HepG2 (cell line): ENCODE results near the gene RNF4. TPM values are rescaled to one million over a fixed set of nuclear protein-coding genes. Genes with fewer than 3 reads are reported as not detected.

Source experiments
- FOXK1 ChIP-seq: sonication (generic); formaldehyde crosslinking; IDR thresholded peaks from 2 replicates; pipeline ENCODE4 v1.4.0; 2020; ENCODE audit warnings: low read depth, missing genetic modification reagents, borderline replicate concordance
- HES4 ChIP-seq: sonication (generic); formaldehyde crosslinking; IDR thresholded peaks from 2 replicates; pipeline ENCODE4 v1.9.0; 2021; ENCODE audit warnings: mild to moderate bottlenecking, missing genetic modification reagents, borderline replicate concordance
- MTF2 ChIP-seq: sonication (generic); formaldehyde crosslinking; IDR thresholded peaks from 2 replicates; pipeline ENCODE4 v1.5.0; 2020; ENCODE audit warnings: missing genetic modification reagents, borderline replicate concordance
- PAF1 ChIP-seq: IDR thresholded peaks from 2 replicates; pipeline ENCODE4 v1.6.1; 2016; ENCODE audit warnings: missing genetic modification reagents, missing compliant biosample characterization
- RBM22 ChIP-seq: fragments of 200-400 bp; formaldehyde crosslinking; optimal IDR thresholded peaks from 2 replicates; pipeline ENCODE3; 2017; ENCODE audit warnings: mild to moderate bottlenecking, low read length, moderate library complexity
- TCF7L2 ChIP-seq: IDR thresholded peaks from 2 replicates; pipeline ENCODE4 v1.6.1; 2011; ENCODE audit warnings: mild to moderate bottlenecking, low read depth, low read length, moderate library complexity
- TOE1 ChIP-seq: sonication (generic); formaldehyde crosslinking; IDR thresholded peaks from 2 replicates; pipeline ENCODE4 v1.4.0; 2020; ENCODE audit warnings: mild to moderate bottlenecking, missing genetic modification reagents
- YEATS2 ChIP-seq: sonication (generic); formaldehyde crosslinking; IDR thresholded peaks from 2 replicates; pipeline ENCODE4 v1.4.0; 2020; ENCODE audit warnings: missing genetic modification reagents, borderline replicate concordance
- ZFP37 ChIP-seq: sonication (generic); formaldehyde crosslinking; IDR thresholded peaks from 2 replicates; pipeline ENCODE4 v1.4.0; 2020; ENCODE audit warnings: missing genetic modification reagents, borderline replicate concordance
- ZIK1 ChIP-seq: sonication (generic); formaldehyde crosslinking; IDR thresholded peaks from 2 replicates; pipeline ENCODE4 v1.5.0; 2020; ENCODE audit warnings: mild to moderate bottlenecking, low read depth, missing genetic modification reagents, borderline replicate concordance
- ZMAT3 ChIP-seq: sonication (generic); formaldehyde crosslinking; conservative IDR thresholded peaks from 2 replicates; pipeline ENCODE4 v1.7.0; 2021; ENCODE audit warnings: missing genetic modification reagents
- ZNF501 ChIP-seq: sonication (generic); formaldehyde crosslinking; IDR thresholded peaks from 2 replicates; pipeline ENCODE4 v1.5.1; 2020; ENCODE audit warnings: mild to moderate bottlenecking, moderate library complexity, missing genetic modification reagents
- ZNF598 ChIP-seq: sonication (generic); formaldehyde crosslinking; IDR thresholded peaks from 2 replicates; pipeline ENCODE4 v1.5.1; 2020; ENCODE audit warnings: mild to moderate bottlenecking, missing genetic modification reagents, borderline replicate concordance
- ZNF772 ChIP-seq: sonication (generic); formaldehyde crosslinking; IDR thresholded peaks from 2 replicates; pipeline ENCODE4 v1.5.0; 2020; ENCODE audit warnings: mild to moderate bottlenecking, missing genetic modification reagents
- polyA plus RNA-seq, 8 experiments: library from polyadenylated mRNA; depleted of rRNA in 3 of 8; stranded (reverse) in 7 of 8; unstranded in 1 of 8; fragments of >200 nt; fragmentation: Illumina TruSeq in 4 of 8; extraction: Trizol in 4 of 8; gene quantifications; 2 replicates each; pipeline versions ENCODE4 v1.2.1 to v1.2.3, GENCODE V29; 2011 to 2016; ENCODE audit warnings: low read depth in 4 of 8, missing spikeins in 1 of 8, mixed read lengths in 1 of 8; ENCODE audit not compliant: insufficient read depth in 1 of 8
- total RNA-seq, 5 experiments: library from RNA; depleted of rRNA; stranded (reverse); fragments of >200 nt; fragmentation: Illumina TruSeq; extraction: Trizol; gene quantifications; 2 replicates each; pipeline ENCODE4 v1.2.3, GENCODE V29; 2016; ENCODE audit warnings: low read depth in 1 of 5
- TF ChIP-seq, protein P1 (sequence below): sonication (generic); formaldehyde crosslinking; IDR thresholded peaks from 2 replicates; pipeline ENCODE4 v1.4.0; 2020; ENCODE audit warnings: low read depth, mild to moderate bottlenecking, missing genetic modification reagents
- TF ChIP-seq, protein P2 (sequence below): sonication (generic); formaldehyde crosslinking; IDR thresholded peaks from 2 replicates; pipeline ENCODE4 v1.4.0; 2020; ENCODE audit warnings: missing genetic modification reagents
- TF ChIP-seq, protein P3 (sequence below), 2 experiments: sonication (generic) in 1 of 2; formaldehyde crosslinking in 1 of 2; IDR thresholded peaks; 2 replicates each; pipeline versions ENCODE4 v1.4.0 to v1.6.1; 2018 to 2020; ENCODE audit warnings: missing genetic modification reagents in 2 of 2, borderline replicate concordance in 1 of 2, low read depth in 1 of 2, mild to moderate bottlenecking in 1 of 2, missing biosample characterization in 1 of 2
- TF ChIP-seq, protein P4 (sequence below): sonication (generic); formaldehyde crosslinking; IDR thresholded peaks from 2 replicates; pipeline ENCODE4 v1.4.0; 2020; ENCODE audit warnings: missing genetic modification reagents, borderline replicate concordance

RNF4 gene
- total and polyA plus RNA-seq, 2 of the 13 experiments (the other 11 are each of a cell fraction or from before 2014, with no cell fraction given) = 38.1 to 45.1 TPM

DNA sequence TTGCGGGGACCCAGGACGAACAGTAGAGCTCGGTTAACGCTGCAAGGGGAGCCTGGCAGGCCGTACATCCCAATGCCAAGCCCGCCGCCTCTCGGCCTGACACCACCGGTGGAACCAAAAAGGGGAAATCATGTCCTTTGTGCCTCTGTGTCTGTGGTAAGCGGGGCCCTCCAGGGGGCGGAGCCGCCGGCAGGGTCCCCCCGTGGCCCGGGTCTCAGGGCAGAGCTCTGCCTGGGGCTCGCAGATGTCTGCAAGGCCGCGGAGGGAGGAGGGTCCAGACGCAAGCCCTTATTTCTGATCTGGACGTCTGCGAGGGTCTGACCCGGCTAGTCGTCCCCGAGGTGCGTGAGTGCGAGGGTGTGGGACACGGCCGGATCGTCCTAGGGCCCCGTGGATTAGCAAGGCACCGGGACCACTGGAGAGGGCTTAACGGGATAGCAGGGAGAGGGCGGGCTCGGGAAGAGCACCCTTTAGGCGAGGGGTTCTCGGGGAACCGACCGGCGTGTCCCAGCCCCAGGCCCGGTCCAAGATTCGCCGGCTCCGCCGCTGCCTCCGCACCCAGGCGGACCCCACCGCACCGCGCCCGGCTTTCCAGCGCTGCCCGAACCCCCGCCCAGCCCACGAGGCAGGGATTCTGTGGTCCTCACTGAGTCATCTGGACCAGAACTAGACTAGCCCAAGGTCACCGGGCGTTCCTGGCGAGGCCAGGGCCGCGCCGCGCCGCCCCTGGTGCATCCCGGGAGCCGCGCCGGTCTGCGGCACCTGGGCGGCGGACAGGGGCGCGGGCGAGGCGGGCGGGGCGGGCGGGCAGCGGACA lies 66.7 kb downstream of the RNF4 start (continued):
- TF ChIP-seq, protein P1, sequence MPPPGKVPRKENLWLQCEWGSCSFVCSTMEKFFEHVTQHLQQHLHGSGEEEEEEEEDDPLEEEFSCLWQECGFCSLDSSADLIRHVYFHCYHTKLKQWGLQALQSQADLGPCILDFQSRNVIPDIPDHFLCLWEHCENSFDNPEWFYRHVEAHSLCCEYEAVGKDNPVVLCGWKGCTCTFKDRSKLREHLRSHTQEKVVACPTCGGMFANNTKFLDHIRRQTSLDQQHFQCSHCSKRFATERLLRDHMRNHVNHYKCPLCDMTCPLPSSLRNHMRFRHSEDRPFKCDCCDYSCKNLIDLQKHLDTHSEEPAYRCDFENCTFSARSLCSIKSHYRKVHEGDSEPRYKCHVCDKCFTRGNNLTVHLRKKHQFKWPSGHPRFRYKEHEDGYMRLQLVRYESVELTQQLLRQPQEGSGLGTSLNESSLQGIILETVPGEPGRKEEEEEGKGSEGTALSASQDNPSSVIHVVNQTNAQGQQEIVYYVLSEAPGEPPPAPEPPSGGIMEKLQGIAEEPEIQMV (CRISPR knock-in tag) = peak; percentile 10; the same call in 1 of the 2 replicates
- TF ChIP-seq, protein P2, sequence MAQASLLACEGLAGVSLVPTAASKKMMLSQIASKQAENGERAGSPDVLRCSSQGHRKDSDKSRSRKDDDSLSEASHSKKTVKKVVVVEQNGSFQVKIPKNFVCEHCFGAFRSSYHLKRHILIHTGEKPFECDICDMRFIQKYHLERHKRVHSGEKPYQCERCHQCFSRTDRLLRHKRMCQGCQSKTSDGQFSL (CRISPR knock-in tag) = no peak
- TF ChIP-seq, protein P3, sequence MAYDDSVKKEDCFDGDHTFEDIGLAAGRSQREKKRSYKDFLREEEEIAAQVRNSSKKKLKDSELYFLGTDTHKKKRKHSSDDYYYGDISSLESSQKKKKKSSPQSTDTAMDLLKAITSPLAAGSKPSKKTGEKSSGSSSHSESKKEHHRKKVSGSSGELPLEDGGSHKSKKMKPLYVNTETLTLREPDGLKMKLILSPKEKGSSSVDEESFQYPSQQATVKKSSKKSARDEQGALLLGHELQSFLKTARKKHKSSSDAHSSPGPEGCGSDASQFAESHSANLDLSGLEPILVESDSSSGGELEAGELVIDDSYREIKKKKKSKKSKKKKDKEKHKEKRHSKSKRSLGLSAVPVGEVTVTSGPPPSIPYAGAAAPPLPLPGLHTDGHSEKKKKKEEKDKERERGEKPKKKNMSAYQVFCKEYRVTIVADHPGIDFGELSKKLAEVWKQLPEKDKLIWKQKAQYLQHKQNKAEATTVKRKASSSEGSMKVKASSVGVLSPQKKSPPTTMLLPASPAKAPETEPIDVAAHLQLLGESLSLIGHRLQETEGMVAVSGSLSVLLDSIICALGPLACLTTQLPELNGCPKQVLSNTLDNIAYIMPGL (CRISPR knock-in tag; IDR thresholded peaks at IDR 0.05; ENCODE audit: borderline replicate concordance in 1 of 2, low read depth in 1 of 2) = peak; percentile 13 to 42; a peak in 2 of 4 replicates
- TF ChIP-seq ZIK1 (CRISPR knock-in tag) = no peak
- 0 out of 2 replicates have a peak, but pooled peaks have one; percentile 30 for TF ChIP-seq MTF2 (CRISPR knock-in tag)
- TF ChIP-seq ZMAT3 (CRISPR knock-in tag) = peak; percentile 72; the same call in 1 of the 2 replicates
- TF ChIP-seq FOXK1 (CRISPR knock-in tag) = 0 out of 2 replicates have a peak, but pooled peaks have one; percentile 12
- TF ChIP-seq TOE1 (CRISPR knock-in tag) = no peak
- peak; percentile 26; the same call in 1 of the 2 replicates for TF ChIP-seq ZFP37 (CRISPR knock-in tag)
- no peak for TF ChIP-seq RBM22
- TF ChIP-seq, protein P4, sequence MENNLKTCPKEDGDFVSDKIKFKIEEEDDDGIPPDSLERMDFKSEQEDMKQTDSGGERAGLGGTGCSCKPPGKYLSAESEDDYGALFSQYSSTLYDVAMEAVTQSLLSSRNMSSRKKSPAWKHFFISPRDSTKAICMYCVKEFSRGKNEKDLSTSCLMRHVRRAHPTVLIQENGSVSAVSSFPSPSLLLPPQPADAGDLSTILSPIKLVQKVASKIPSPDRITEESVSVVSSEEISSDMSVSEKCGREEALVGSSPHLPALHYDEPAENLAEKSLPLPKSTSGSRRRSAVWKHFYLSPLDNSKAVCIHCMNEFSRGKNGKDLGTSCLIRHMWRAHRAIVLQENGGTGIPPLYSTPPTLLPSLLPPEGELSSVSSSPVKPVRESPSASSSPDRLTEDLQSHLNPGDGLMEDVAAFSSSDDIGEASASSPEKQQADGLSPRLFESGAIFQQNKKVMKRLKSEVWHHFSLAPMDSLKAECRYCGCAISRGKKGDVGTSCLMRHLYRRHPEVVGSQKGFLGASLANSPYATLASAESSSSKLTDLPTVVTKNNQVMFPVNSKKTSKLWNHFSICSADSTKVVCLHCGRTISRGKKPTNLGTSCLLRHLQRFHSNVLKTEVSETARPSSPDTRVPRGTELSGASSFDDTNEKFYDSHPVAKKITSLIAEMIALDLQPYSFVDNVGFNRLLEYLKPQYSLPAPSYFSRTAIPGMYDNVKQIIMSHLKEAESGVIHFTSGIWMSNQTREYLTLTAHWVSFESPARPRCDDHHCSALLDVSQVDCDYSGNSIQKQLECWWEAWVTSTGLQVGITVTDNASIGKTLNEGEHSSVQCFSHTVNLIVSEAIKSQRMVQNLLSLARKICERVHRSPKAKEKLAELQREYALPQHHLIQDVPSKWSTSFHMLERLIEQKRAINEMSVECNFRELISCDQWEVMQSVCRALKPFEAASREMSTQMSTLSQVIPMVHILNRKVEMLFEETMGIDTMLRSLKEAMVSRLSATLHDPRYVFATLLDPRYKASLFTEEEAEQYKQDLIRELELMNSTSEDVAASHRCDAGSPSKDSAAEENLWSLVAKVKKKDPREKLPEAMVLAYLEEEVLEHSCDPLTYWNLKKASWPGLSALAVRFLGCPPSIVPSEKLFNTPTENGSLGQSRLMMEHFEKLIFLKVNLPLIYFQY (CRISPR knock-in tag) = peak; percentile 16; the same call in 1 of the 2 replicates
- TF ChIP-seq ZNF501 (CRISPR knock-in tag) = peak; percentile 70; the same call in 1 of the 2 replicates
- TF ChIP-seq PAF1 (CRISPR knock-in tag) = no peak
- no peak for TF ChIP-seq YEATS2 (CRISPR knock-in tag)
- no peak for TF ChIP-seq TCF7L2
- 0 out of 2 replicates have a peak, but pooled peaks have one; percentile 15 for TF ChIP-seq ZNF598 (CRISPR knock-in tag)
- 0 out of 2 replicates have a peak, but pooled peaks have one; percentile 39 for TF ChIP-seq HES4 (CRISPR knock-in tag)
- peak; percentile 24; the same call in 1 of the 2 replicates for TF ChIP-seq ZNF772 (CRISPR knock-in tag)
